PFSK-1 (cell line): ENCODE results near the gene SPACA4.

Experiments used
- FOXP2 ChIP-seq: optimal IDR thresholded peaks from 2 replicates; pipeline ENCODE3; 2011; ENCODE audit warnings: borderline replicate concordance, control low read depth, inconsistent platforms; ENCODE audit not compliant: insufficient read depth; ENCODE audit errors: extremely low read length, extremely low read depth
- POLR2AphosphoS5 ChIP-seq: IDR thresholded peaks from 2 replicates; pipeline ENCODE4 v1.6.1; 2012; ENCODE audit warnings: low read depth, mild to moderate bottlenecking, control low read depth, low read length, moderate library complexity
- SIN3A ChIP-seq: IDR thresholded peaks from 2 replicates; pipeline ENCODE4 v1.6.1; 2012; ENCODE audit warnings: mild to moderate bottlenecking, low read length, moderate library complexity, borderline replicate concordance; ENCODE audit not compliant: insufficient read depth
- TAF1 ChIP-seq: IDR thresholded peaks from 2 replicates; pipeline ENCODE4 v1.6.1; 2012; ENCODE audit warnings: low read length, control low read depth, borderline replicate concordance; ENCODE audit not compliant: insufficient read depth
- TF ChIP-seq, protein P1 (sequence below), 2 experiments: IDR thresholded peaks; 2 replicates each; pipeline versions ENCODE4 v1.6.1 to v1.8.0; 2011 to 2012; ENCODE audit warnings: low read depth in 2 of 2, low read length in 2 of 2, control low read depth in 1 of 2, inconsistent platforms in 1 of 2, mild to moderate bottlenecking in 1 of 2, moderate library complexity in 1 of 2; ENCODE audit not compliant: insufficient read depth in 1 of 2

SPACA4 gene

DNA sequence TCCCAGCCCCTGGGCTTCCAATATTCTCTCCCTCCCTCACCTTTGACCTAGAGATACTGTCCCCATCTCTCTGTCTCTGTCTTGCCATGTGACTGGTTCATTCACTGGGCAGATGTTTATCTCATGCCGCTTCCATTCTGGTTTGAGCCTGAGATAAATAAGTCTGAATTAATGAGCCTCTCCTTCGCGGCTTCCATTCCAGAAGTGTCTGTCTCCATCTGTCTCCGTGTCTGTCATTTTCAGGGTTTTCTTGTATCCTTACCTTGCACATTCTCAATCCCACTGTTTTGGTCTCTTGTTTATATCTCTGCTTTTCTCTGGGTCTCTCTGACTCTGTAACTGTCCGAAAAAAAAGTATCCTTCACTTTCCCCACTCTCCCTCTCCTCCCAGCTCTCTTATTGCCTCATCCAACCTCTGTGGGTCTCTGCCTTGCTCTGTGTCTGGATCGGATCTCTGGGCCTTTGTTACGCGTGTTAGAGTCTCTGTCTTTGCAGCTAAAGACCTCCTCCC, 17.1 kb downstream of the SPACA4 start:
- TF ChIP-seq FOXP2 (no peak), POLR2AphosphoS5 (peak; percentile 48; the same call in 1 of the 2 replicates), TAF1 (no peak), SIN3A (no peak)
- TF ChIP-seq, protein P1, sequence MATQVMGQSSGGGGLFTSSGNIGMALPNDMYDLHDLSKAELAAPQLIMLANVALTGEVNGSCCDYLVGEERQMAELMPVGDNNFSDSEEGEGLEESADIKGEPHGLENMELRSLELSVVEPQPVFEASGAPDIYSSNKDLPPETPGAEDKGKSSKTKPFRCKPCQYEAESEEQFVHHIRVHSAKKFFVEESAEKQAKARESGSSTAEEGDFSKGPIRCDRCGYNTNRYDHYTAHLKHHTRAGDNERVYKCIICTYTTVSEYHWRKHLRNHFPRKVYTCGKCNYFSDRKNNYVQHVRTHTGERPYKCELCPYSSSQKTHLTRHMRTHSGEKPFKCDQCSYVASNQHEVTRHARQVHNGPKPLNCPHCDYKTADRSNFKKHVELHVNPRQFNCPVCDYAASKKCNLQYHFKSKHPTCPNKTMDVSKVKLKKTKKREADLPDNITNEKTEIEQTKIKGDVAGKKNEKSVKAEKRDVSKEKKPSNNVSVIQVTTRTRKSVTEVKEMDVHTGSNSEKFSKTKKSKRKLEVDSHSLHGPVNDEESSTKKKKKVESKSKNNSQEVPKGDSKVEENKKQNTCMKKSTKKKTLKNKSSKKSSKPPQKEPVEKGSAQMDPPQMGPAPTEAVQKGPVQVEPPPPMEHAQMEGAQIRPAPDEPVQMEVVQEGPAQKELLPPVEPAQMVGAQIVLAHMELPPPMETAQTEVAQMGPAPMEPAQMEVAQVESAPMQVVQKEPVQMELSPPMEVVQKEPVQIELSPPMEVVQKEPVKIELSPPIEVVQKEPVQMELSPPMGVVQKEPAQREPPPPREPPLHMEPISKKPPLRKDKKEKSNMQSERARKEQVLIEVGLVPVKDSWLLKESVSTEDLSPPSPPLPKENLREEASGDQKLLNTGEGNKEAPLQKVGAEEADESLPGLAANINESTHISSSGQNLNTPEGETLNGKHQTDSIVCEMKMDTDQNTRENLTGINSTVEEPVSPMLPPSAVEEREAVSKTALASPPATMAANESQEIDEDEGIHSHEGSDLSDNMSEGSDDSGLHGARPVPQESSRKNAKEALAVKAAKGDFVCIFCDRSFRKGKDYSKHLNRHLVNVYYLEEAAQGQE (IDR thresholded peaks at IDR 0.05; ENCODE audit: insufficient read depth in 1 of 2, low read depth in 2 of 2, low read length in 2 of 2), result no peak

DNA sequence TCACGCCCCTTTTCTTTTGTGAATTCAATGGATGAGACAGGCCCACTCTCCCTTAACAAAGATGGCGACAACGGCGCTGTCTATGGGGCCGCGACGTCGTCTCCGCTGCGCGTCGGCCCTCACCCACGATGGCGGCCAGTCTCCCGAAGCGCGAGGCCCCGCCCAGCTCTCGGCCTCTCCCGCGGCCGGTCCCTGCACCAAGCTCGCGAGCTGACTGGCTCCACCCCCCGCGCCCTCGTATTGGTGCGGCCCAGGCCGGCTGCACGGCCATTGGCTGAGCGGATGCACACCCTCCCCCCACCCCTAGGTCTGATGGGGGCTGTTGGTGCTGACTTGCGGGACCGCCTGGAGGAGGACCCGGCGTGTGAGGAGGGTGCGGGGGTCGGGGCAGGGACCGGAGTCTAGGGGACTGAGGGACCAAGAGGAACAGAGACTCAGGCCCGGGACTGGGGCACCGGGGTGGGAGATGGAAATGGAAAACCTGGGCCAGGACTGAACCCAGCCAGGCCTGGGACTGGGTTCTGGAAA, 17.6 kb downstream of the SPACA4 start:
- no peak for TF ChIP-seq TAF1
- TF ChIP-seq POLR2AphosphoS5, result peak; percentile 8; the same call in 1 of the 2 replicates
- TF ChIP-seq FOXP2, result peak; percentile 72

DNA sequence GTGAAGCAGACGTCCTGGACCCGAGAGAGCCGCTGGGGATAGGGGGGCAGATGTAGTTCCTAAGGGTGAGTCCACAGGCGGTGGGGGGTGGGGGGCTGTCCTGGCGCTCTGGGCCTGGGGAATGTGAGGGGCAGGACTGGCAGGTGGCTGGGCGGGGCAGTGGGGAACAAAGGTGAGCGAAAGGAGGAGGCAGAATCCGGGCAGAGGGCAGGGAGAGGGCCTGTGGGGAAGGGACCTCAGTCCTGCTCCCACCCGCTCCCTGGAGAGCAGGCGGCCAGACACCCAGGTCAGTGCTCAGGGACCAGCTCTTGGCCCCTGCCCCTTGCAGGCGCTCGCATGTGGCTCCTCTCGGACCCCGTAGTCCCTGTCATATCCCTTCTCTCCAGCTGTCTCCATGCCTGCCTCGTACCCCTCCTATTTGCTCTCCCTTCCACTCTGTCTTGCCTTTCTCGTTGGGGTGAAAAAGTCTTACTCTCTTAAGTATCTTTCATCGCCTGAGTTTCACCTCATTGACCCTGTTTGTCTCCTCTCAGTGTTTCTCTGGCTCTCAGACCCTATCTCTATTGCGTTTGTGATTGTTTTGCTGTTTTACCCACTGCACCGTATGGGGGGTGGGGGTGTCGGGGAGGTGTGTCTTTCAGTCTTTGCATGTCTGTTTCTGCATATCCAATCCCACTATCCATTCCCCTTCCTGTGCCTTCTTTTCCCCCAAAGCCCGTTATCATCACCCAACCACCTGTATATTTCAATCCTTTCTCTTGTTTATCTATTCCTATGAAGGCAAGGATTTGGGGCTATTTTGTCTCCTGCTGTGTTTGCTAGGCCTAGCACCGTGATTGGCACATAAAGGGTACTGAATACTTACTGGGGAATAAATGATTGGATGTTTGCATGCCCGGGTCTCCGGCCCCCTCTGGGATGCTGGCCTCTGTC, 18.5 kb downstream of the SPACA4 start:
- TF ChIP-seq POLR2AphosphoS5, result no peak
- no peak for TF ChIP-seq TAF1
- TF ChIP-seq, protein P1 (IDR thresholded peaks at IDR 0.05; ENCODE audit: insufficient read depth in 1 of 2, low read depth in 2 of 2, low read length in 2 of 2), result no peak
- TF ChIP-seq FOXP2, result no peak
- no peak for TF ChIP-seq SIN3A

DNA sequence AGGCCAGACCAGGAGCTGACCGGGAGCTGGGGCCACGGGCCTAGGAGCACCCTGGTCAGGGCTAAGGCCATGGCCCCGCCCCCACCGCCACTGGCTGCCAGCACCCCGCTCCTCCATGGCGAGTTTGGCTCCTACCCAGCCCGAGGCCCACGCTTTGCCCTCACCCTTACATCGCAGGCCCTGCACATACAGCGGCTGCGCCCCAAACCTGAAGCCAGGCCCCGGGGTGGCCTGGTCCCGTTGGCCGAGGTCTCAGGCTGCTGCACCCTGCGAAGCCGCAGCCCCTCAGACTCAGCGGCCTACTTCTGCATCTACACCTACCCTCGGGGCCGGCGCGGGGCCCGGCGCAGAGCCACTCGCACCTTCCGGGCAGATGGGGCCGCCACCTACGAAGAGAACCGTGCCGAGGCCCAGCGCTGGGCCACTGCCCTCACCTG, 19.4 kb downstream of the SPACA4 start:
- TF ChIP-seq SIN3A (no peak), POLR2AphosphoS5 (no peak), TAF1 (no peak), FOXP2 (no peak)
- TF ChIP-seq, protein P1 (IDR thresholded peaks at IDR 0.05; ENCODE audit: insufficient read depth in 1 of 2, low read depth in 2 of 2, low read length in 2 of 2), result no peak

DNA sequence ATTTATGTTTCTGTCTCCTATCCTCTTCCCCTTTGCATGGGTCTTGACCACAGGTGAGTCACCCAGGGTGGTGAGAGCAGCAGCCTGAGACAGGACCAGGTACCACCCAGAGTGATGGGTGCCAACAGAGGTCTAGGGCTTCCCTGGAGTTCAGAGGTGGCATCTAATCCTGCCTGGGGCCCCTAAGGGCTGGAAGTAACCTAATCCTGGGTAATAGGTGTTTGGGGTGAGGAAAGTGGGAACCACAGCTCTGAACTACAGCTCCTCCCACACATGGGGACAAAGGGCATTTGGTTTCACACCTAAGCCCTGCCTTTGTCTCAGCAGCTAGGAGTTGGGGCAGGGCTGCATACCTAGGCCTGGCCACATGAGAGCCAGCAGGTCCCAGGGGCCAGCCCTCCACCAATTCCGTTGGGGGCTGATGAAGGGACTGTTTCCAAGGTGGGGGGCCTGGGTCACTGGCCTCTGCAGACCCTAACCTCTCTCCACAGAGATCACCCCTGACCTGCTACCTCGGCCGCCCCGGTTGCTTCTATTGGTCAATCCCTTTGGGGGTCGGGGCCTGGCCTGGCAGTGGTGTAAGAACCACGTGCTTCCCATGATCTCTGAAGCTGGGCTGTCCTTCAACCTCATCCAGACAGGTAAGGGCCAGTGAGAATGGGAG, 20.8 kb downstream of the SPACA4 start:
- no peak; the same call in 1 of the 2 replicates for TF ChIP-seq POLR2AphosphoS5
- TF ChIP-seq, protein P1 (IDR thresholded peaks at IDR 0.05; ENCODE audit: insufficient read depth in 1 of 2, low read depth in 2 of 2, low read length in 2 of 2), result no peak
- no peak for TF ChIP-seq FOXP2
- no peak for TF ChIP-seq TAF1
- no peak for TF ChIP-seq SIN3A
